Motor neuron (in vitro differentiated cells): Measurements from ENCODE around the gene CLDN6. TPM values are rescaled to one million over a fixed set of nuclear protein-coding genes. Genes with fewer than 3 reads are reported as not detected.
A peak's percentile ranks its signal among the peaks of the same experiment; 100 is the strongest.

Experiments used
- ATAC-seq, 8 experiments: fragments of 200-7000 bp; cut with Tn5 transposase; replicated peaks in 6 of 8; 2 replicates each; pipeline ENCODE4 v1.8.0; 2021; ENCODE audit warnings: mild to moderate bottlenecking in 8 of 8, moderate library complexity in 8 of 8
- H3K27ac ChIP-seq, 2 donors: fragments of 250-450 bp; sonication (Bioruptor Pico); 2 replicates each; pipeline ENCODE4 v1.9.0; 2021; ENCODE audit warnings: antibody characterized with exemption in 2 of 2, mild to moderate bottlenecking in 2 of 2, moderate library complexity in 1 of 2
- H3K4me1 ChIP-seq, 2 donors: fragments of 250-450 bp; sonication (Bioruptor Pico); replicated peaks in 1 of 2; 2 replicates each; pipeline ENCODE4 v1.6.1; 2021; ENCODE audit warnings: antibody characterized with exemption in 2 of 2, mild to moderate bottlenecking in 2 of 2, moderate library complexity in 1 of 2
- H3K4me3 ChIP-seq, 5 donors: fragments of 250-450 bp; sonication (Bioruptor Pico); 2 replicates each; pipeline ENCODE4 v1.9.0; 2021; ENCODE audit warnings: antibody characterized with exemption in 5 of 5, mild to moderate bottlenecking in 5 of 5, moderate library complexity in 4 of 5
- WGBS, 10 experiments: fragments of 450-650 bp; shearing (Covaris generic); methylation state at CpG; one replicate each; pipeline ENCODE4 v1.0.0; 2022; 5-methylcytosine and 5-hydroxymethylcytosine counted together
- in situ Hi-C, 9 experiments: fragments of 400-800 bp; cut with MboI; loops; one replicate each; pipeline ENCODE4 v1.15.0; 2021; ENCODE audit warnings: low sequenced_read_pairs in 9 of 9, low pct_unique_long_range_greater_than_20kb in 2 of 9; ENCODE audit not compliant: unreplicated experiment in 9 of 9
- total RNA-seq, 8 experiments: library from RNA; unstranded; fragments of 300-600 nt; gene quantifications; 2 replicates each; pipeline versions ENCODE4 v1.2.3 to v1.2.4, GENCODE V29; 2022

The CLDN6 gene
- total RNA-seq, 8 experiments from 2014 or later: 0.27 to 6.0 (median 1.3) TPM

DNA sequence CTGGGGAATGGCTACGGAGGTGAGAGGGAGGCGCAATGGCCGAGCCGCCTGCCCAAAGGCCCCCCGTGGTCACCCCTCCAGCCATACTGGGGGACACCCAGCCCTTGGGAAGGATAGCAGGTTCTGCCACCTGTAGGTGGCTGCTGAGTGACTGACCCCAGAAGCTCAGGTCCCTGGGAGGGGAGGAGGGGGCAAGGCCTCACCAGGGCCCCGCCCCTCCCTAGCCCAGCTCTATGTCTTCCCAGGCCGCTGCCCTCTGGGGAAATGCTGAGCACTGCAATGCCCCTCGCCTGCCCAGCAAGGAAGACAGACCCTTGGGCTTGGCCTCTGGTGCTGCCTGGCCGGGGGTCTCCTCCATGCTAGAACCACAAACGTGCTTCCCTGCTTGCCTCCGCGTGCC, 16.7 kb downstream of the CLDN6 start:
- H3K4me1 ChIP-seq: peaks cover 4% of the 10 kb centered on the region in 2 donors

DNA sequence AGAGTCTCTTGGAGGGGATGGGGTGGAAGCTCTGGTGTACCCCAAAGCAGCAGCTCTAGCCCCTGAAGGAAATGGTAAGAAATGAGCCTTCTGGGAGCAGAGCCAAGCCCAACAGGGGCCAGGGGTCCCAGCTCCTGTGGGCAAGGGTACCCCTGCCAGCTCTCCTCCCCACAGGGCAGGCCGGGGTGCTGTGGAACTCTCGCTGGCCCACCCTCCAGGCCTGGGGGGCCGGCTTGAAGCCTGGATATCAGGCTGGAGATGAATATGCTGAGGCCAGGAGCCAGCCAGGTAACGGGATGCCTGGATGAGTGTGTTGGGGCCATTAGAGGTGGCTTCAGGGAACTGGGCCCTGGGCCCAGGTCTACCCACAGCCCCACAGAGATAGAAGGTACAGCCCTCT, 17.4 kb downstream of the CLDN6 start:
- ATAC-seq: no peak
- Histone ChIP-seq H3K4me1 (peaks cover 4% of the 10 kb centered on the region in 2 donors), H3K27ac (no peak overlapping the region), H3K4me3 (no peak overlapping the region)
- in situ Hi-C loops: no loop called here
- 20 to 83% (median 57%) methylated on average over 1 of the region's 4 CpGs; no CpG with 5 or more reads in 6 of the 10 experiments for WGBS, 10 experiments

More for the DNA sequence above, 16.7 kb downstream of the CLDN6 start:
- Histone ChIP-seq H3K4me3 (no peak overlapping the region), H3K27ac (no peak overlapping the region)
- in situ Hi-C loops: no loop called here
- ATAC-seq: no peak
- 40 to 100% (median 70%) methylated on average over 1 to 2 of the region's 12 CpGs; no CpG with 5 or more reads in 6 of the 10 experiments for WGBS, 10 experiments

DNA sequence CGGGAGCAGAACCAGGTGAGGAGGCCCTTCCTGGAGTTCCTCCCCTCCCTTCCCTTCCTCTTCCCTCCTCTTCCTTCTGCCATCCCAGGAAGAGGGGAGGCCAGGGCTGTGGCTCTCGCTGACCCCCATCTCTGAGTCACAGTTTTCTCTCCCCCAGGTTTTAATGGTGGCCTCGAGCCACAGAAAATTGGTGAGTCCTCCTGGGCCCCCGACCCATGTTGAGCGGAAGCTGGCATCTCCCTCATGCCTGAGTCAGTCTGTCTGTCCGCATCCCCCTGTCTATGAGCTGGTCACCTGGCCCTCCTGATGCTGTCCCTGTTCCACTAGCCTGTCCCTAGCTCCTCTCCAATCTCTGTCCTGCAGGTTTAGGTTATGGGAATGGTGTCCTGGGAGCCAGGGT, 18.1 kb downstream of the CLDN6 start:
- in situ Hi-C loops: no loop called here
- Histone ChIP-seq H3K4me1 (peaks cover 2% of the 10 kb centered on the region in 2 donors), H3K27ac (no peak overlapping the region), H3K4me3 (no peak overlapping the region)
- 67 to 84% (median 76%) methylated on average over 2 to 6 of the region's 6 CpGs; no CpG with 5 or more reads in 6 of the 10 experiments for WGBS, 10 experiments
- no peak for ATAC-seq

DNA sequence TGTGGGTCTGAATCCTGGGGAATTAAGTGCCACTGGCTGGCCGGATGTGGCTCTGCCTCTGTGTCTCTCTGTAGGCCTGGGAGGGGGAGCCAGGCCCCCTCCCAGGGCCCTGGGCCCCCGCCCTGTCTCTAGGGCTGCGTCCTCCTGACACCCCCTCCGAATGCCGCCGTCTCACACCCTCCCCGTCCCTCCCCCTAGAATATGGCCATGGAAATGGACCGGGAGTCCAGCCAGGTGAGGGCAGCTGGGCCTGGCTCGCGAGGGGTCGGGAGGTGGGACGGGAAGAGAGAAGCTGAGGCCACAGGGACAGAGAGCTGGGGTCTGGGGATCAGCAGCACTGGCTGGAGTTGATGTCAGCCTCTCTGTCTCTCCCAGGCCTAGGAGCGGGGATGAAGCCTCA, 21.7 kb downstream of the CLDN6 start:
- Histone ChIP-seq H3K4me1 (no peaks in the 10 kb centered on the region), H3K27ac (no peak overlapping the region), H3K4me3 (no peak overlapping the region)
- WGBS, 10 experiments: 64 to 83% (median 67%) methylated on average over 1 to 3 of the region's 13 CpGs; no CpG with 5 or more reads in 7 of the 10 experiments
- in situ Hi-C loops: no loop called here
- no peak for ATAC-seq

DNA sequence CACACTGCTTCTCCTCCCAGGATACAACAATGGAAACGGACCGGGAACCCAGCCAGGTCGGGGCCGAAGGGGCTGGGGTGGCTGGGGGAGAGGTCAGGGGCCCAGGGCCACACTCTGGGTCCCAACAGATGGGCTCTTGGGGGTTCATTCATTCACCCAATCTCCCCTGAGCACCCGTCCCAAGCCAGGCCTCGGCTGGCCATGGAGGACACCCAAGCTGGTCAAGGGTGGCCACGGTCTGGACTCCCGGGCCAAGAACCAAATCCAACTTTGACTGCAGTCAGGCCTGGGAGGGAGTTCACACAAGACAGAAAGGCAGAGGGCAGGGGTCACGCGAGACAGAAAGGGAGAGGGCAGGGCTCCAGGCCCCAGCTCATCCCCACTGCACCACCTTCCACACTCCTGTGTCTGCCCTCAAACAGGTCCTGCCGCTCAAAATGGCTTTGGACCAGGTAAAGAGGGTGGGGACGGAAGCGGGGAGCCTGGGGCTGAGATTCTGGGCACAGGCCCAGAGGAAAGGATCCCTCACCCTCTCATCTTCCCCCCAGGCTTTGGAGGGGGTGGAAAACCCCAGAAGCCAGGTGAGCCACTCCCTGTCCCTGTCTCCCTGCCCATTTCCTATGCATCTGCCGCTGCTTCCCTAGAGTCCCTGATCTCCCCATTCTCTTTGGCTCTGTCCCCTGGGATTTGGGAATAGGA, 25.5 kb downstream of the CLDN6 start:
- no peak for ATAC-seq
- 90 to 100% (median 100%) methylated on average over 1 to 2 of the region's 14 CpGs; no CpG with 5 or more reads in 6 of the 10 experiments for WGBS, 10 experiments
- Histone ChIP-seq H3K4me1 (peaks cover 6 to 11% of the 10 kb centered on the region in 2 donors), H3K4me3 (no peak overlapping the region), H3K27ac (no peak overlapping the region)
- in situ Hi-C loops: no loop called here

DNA sequence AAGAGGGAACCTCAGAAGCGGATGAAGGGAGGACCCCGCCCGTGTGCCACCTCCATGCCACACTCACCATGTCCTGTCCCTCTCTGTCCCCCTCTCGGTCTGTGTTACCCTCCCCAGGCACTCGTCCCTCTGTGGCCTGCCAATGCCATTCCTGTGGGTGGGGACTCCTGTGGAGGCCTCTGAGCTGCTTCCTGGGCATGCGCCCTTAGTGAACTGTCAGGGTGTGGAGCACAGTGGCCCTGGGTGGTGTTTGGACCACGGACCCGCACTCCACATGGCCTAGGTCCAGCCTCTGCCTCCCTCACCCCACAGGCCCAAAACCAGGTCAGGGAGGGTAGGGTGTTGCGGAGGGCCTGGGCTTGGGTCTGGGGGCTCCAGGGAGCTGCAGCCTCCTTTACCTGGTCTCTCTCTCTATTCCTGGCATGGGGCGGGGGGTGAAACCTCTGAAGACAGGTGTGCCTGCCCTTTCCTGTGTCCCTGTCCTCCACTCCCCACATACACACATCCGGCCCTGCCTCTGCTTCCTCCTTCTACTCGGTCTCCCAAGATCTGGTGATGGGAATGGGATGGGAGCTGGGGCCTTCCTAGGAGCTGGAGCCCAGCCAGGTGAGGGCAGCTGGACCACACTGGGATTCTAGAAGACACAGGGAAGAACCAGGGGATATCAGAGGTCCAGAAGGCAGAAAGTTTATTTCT, 26.3 kb downstream of the CLDN6 start:
- WGBS, 10 experiments: 10 to 100% (median 75%) methylated on average over 1 to 2 of the region's 12 CpGs; no CpG with 5 or more reads in 6 of the 10 experiments
- H3K4me3 ChIP-seq: no peak overlapping the region
- peak in 1 of 8 experiments; percentile 22 for ATAC-seq
- in situ Hi-C loops: no loop called here
- peaks cover 7 to 17% of the 10 kb centered on the region in 2 donors for H3K4me1 ChIP-seq
- H3K27ac ChIP-seq: no peak overlapping the region

DNA sequence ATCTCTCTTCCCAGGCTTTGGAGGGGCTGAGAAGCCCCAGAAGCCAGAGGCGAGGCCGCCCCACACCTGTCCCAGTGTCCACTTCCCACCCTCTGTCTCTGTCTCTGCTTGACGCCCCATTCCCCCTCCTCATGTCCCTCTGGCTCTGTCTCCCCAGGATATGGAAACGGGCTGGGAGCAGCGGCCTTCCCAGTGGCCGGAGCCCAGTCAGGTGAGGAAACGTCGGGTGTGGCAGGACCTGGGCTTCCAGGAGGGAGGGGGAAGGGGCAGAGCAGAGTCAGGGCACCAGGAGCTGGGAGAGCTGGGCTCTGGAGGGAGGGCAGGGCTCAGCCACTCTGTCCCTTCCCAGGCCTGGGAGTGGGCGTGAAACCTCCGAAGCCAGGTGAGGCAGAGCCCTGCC, 27.1 kb downstream of the CLDN6 start:
- in situ Hi-C loops: no loop called here
- ATAC-seq: no peak
- Histone ChIP-seq H3K4me1 (peaks cover 7 to 17% of the 10 kb centered on the region in 2 donors), H3K27ac (no peak overlapping the region), H3K4me3 (no peak overlapping the region)
- 100% methylated on average over 2 of the region's 10 CpGs; no CpG with 5 or more reads in 9 of the 10 experiments for whole genome bisulfite sequencing, 10 experiments

DNA sequence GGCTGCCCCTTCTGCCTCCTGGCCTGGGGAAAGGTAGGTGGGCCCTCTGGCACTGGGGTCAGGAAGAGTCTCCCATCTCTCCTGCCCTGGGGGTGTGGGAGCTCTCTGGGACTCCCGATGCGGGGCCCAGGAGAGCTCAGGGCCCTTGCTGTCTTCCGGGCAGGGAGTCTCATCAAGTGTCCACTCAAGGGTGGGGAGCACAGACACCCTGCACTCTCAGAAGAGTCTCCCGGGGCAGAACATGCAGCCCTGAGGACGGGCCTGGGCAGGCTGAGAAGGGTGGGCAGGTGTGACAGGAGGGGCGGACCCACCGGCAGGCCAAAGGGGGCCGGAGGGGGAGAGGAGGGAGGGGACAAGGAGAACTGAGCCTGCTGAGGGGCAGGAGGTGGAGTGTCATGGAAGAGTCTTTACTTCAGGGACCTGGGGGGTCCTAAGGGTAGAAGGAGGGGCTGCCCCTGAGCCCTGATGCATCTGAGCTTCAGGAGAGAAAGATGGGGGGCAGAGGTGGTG, 29.3 kb downstream of the CLDN6 start:
- in situ Hi-C loops: no loop called here
- 17% methylated on average over 1 of the region's 8 CpGs; no CpG with 5 or more reads in 9 of the 10 experiments for WGBS, 10 experiments

DNA sequence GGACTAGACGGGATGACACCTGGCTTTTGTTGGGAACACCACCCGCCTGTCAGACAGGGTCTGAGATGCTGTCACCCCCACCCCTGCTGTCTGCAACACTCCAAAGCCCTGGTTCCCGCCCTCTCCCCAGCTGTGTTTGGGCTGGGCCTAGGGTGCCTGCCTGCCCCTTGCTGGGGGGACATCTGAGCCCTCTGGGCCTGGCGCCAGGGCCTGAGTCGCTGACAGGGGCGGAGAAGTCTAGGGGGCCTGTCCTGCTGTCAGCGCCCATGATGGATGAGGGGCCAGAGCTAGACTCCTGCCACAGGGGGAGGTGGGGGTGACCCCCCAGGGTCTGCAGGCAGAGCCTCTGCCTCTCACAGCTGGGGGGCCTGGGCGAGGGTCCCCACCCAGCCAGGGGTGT, 30.1 kb downstream of the CLDN6 start:
- Histone ChIP-seq H3K4me3 (no peak overlapping the region), H3K27ac (no peak overlapping the region), H3K4me1 (peaks cover 7 to 17% of the 10 kb centered on the region in 2 donors)
- in situ Hi-C loops: no loop called here
- WGBS, 10 experiments: 0 to 20% methylated on average over 1 of the region's 8 CpGs; no CpG with 5 or more reads in 8 of the 10 experiments
- ATAC-seq: peak in 7 of 8 experiments; percentile 15 to 67 (median 21)

More for the DNA sequence above, 29.3 kb downstream of the CLDN6 start:
- Histone ChIP-seq H3K27ac (no peak overlapping the region), H3K4me1 (peaks cover 7 to 17% of the 10 kb centered on the region in 2 donors), H3K4me3 (no peak overlapping the region)
- ATAC-seq: no peak

DNA sequence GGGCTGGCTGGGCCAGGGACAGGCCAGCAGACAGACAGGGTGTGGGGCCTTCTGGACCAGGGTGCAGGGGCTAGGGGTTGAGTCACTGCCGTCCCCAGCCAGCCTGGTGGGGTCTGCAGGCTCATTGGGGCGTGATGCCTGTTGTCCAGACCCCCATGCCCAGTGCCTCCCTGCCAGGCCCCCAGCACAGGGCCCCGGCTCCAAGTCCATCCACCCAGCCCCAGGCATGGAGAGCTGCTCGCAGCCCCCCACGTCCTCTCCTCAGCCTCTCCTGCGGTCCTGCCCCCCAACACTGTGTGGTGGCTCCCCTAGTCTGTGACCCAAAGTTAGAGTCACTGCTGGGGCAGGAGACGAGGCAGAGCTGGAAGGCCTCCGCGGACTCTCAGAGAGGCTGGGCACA, 30.7 kb downstream of the CLDN6 start:
- no peak overlapping the region for H3K27ac ChIP-seq
- H3K4me1 ChIP-seq: peaks cover 7 to 17% of the 10 kb centered on the region in 2 donors
- WGBS, 10 experiments: 60% methylated on average over 5 of the region's 9 CpGs; no CpG with 5 or more reads in 9 of the 10 experiments
- H3K4me3 ChIP-seq: no peak overlapping the region
- in situ Hi-C loops: no loop called here
- peak in 4 of 8 experiments; percentile 0 to 2 (median 1) for ATAC-seq

DNA sequence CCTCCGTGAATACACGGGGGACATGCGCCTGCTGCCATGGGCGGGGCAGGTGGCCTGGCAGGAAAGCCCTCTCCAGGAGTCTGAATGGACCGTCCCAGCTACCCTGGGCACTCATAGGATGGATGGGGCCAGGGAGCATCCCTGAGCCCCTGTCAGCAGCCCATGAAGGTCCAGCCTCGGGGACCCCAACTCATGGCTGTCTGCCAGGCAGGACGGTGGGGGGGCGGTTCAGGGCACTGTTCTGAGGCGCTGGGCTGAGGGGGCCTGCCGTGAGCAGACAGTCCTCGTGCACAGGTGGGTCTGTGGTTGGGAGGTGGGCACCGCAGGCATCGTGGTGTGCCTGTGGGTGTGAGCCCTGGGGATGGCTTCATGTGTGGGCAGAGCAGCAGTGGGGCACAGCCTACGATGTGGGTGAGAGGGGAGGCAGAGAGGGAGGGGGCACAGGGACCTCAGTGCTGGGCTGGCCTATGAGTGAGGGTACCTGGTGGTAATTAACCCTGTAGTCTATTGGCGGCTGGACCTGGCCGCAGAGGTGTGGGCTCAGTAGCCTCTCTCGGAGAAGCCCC, 31.3 kb downstream of the CLDN6 start:
- ATAC-seq: no peak
- Histone ChIP-seq H3K4me1 (peaks cover 7 to 20% of the 10 kb centered on the region in 2 donors), H3K4me3 (no peak overlapping the region), H3K27ac (no peak overlapping the region)
- WGBS, 10 experiments: 37 to 72% methylated on average over 2 to 6 of the region's 17 CpGs; no CpG with 5 or more reads in 8 of the 10 experiments
- in situ Hi-C loops: no loop called here

DNA sequence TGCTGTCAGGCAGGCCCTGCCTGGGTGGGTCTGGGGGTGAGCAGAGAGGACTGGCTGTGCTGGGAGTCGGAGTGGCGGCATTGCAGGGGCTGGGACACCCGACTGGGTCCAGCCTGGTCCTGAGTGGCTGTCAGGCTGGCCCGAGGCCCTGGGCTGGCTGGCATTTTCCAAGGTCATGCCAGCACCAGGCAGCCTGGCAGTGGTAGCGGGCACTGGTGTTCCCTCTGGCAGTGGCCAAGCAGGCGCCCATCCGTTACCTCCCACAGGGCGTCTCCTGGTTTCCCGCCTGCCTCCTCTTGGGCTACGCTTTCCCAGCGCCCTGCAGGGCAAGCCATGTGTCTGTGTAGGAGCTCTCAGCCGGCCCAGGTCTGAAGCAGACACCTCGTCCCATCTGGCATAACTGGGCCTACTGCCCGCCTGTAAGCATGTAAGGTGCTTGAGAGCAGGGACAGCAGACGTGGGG, 32.1 kb downstream of the CLDN6 start:
- Histone ChIP-seq H3K27ac (no peak overlapping the region), H3K4me3 (no peak overlapping the region), H3K4me1 (peaks cover 12 to 28% of the 10 kb centered on the region in 2 donors)
- 60 to 100% (median 85%) methylated on average over 2 to 6 of the region's 15 CpGs; no CpG with 5 or more reads in 6 of the 10 experiments for WGBS, 10 experiments
- in situ Hi-C loops: no loop called here
- ATAC-seq: no peak

DNA sequence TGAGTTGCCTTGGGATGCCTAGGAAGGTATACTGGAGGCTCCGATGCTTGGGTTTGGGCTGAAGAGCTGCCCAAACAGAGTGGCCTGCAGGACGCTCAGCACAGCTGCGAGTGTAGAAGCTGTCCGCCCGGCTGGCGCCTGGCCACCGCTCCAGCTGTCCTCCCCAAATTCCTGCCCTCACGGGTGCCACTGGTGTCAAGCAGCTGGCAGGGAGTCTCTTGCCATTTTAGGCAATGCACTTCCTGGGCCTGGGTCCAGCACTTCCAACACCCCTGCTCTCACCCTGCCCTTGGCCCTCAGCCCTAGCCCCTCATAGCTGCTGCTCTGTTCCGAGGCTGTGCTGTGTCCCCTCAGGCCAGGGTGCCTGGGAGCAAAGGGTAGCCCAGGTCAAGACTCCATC, 32.5 kb downstream of the CLDN6 start:
- in situ Hi-C loops: no loop called here
- H3K4me1 ChIP-seq: peaks cover 14 to 29% of the 10 kb centered on the region in 2 donors
- no peak overlapping the region for H3K4me3 ChIP-seq
- no peak overlapping the region for H3K27ac ChIP-seq
- ATAC-seq: no peak
- WGBS, 10 experiments: 100% methylated on average over 1 of the region's 9 CpGs; no CpG with 5 or more reads in 9 of the 10 experiments
